HG03097 (cell line): ENCODE data around the gene TAOK1.

Experiments
- ATAC-seq: cut with Tn5 transposase; IDR thresholded peaks from one replicate; pipeline ENCODE4 v1.9.1; 2021; ENCODE audit not compliant: unreplicated experiment, low FRiP score

TAOK1 gene

GRCh38 chr17:29376667-29377270 is 13.4 kb upstream of the TAOK1 start:
- no peak for ATAC-seq

- ATAC-seq, result no peak
Observed at GRCh38 chr17:29378500-29378899, 11.7 kb upstream of the TAOK1 start.

- no peak for ATAC-seq
Observed at GRCh38 chr17:29379084-29379991, 10.8 kb upstream of the TAOK1 start.

- no peak for ATAC-seq
Observed at GRCh38 chr17:29383686-29384085, 6.5 kb upstream of the TAOK1 start.

GRCh38 chr17:29384901-29385300 is 5.3 kb upstream of the TAOK1 start:
- ATAC-seq, result no peak

GRCh38 chr17:29386760-29387159 is 3.4 kb upstream of the TAOK1 start:
- no peak for ATAC-seq

- ATAC-seq, result no peak
Observed at GRCh38 chr17:29388937-29389336, 1.2 kb upstream of the TAOK1 start.

- ATAC-seq, result no peak
Observed at GRCh38 chr17:29390851-29391631, 878 bp downstream of the TAOK1 start.

GRCh38 chr17:29393436-29393835 is 3.3 kb downstream of the TAOK1 start:
- no peak for ATAC-seq

GRCh38 chr17:29394761-29395160 is 4.6 kb downstream of the TAOK1 start:
- ATAC-seq, result no peak

- no peak for ATAC-seq
Observed at GRCh38 chr17:29396066-29396465, 5.9 kb downstream of the TAOK1 start.

GRCh38 chr17:29399634-29400033 is 9.5 kb downstream of the TAOK1 start:
- no peak for ATAC-seq

GRCh38 chr17:29400818-29401217 is 10.7 kb downstream of the TAOK1 start:
- no peak for ATAC-seq

- no peak for ATAC-seq
Observed at GRCh38 chr17:29401258-29401657, 11.1 kb downstream of the TAOK1 start.

- no peak for ATAC-seq
Observed at GRCh38 chr17:29407856-29408255, 17.7 kb downstream of the TAOK1 start.

GRCh38 chr17:29409963-29410362 is 19.8 kb downstream of the TAOK1 start:
- no peak for ATAC-seq

GRCh38 chr17:29412780-29413565 is 22.8 kb downstream of the TAOK1 start:
- no peak for ATAC-seq

- no peak for ATAC-seq
Observed at GRCh38 chr17:29420128-29420527, 30.0 kb downstream of the TAOK1 start.

- ATAC-seq, result no peak
Observed at GRCh38 chr17:29430275-29430674, 40.1 kb downstream of the TAOK1 start.

GRCh38 chr17:29433541-29433940 is 43.4 kb downstream of the TAOK1 start:
- no peak for ATAC-seq

GRCh38 chr17:29434550-29434949 is 44.4 kb downstream of the TAOK1 start:
- ATAC-seq, result no peak
